Dendritic cell treated with granulocyte-macrophage colony-stimulating factor and Interleukin-4, amounts not matched to agents 40 ng/mL and 50 ng/mL, for 4 days (primary cell): ENCODE data around the gene FREM1.

ENCODE experiments used
- H3K27ac Mint-ChIP-seq: one replicate; pipeline ENCODE4 v1.8.0; 2022; ENCODE audit warnings: mild to moderate bottlenecking, mixed read lengths
- H3K27me3 Mint-ChIP-seq: one replicate; pipeline ENCODE4 v1.8.0; 2022; ENCODE audit warnings: mild to moderate bottlenecking, mixed read lengths
- H3K36me3 Mint-ChIP-seq: one replicate; pipeline ENCODE4 v1.8.0; 2022; ENCODE audit warnings: low read depth, mixed read lengths
- H3K4me1 Mint-ChIP-seq: one replicate; pipeline ENCODE4 v1.8.0; 2022; ENCODE audit warnings: low read depth, mixed read lengths
- H3K4me3 Mint-ChIP-seq: one replicate; pipeline ENCODE4 v1.8.0; 2022; ENCODE audit warnings: mild to moderate bottlenecking, moderate library complexity, mixed read lengths
- H3K9me3 Mint-ChIP-seq: one replicate; pipeline ENCODE4 v1.8.0; 2022; ENCODE audit warnings: mixed read lengths
- intact Hi-C: fragments of 100-400 bp; cut with micrococcal nuclease; formaldehyde crosslinking; loops from one replicate; pipeline ENCODE4 v1.15.0; 2022

FREM1 gene

GRCh38 chr9:14693251-14693861, 216.9 kb downstream of the FREM1 start, which contains the start of gene ZDHHC21:
Gene ZDHHC21, minus strand, starts transcription at chr9:14693432. Its CDS starts 19,092 bp downstream, at chr9:14674340.
- H3K4me3 Mint-ChIP-seq, result peak within 1 kb of the TSS; percentile 85
- intact Hi-C loops, result loop anchor here (10.0 kb wide), 1 partner anchor 861 kb away; the partner anchor contains the start of gene CCDC171

GRCh38 chr9:14692470-14693250, 217.6 kb downstream of the FREM1 start:
- Mint-ChIP-seq H3K36me3 (peaks cover 26% of the 10 kb centered on the region), H3K27me3 (peaks cover 43% of the 10 kb centered on the region), H3K9me3 (no peaks in the 10 kb centered on the region), H3K27ac (peak overlapping the region; percentile 71), H3K4me3 (peak overlapping the region; percentile 85), H3K4me1 (peaks cover 12% of the 10 kb centered on the region)
- intact Hi-C loops, result loop anchor here (10.0 kb wide), 1 partner anchor 862 kb away; the partner anchor contains the start of gene CCDC171

More at GRCh38 chr9:14693251-14693861, 216.9 kb downstream of the FREM1 start, which contains the start of gene ZDHHC21:
- H3K9me3 Mint-ChIP-seq, result no peaks in the 10 kb centered on the region
- peaks cover 12% of the 10 kb centered on the region for H3K4me1 Mint-ChIP-seq
- H3K36me3 Mint-ChIP-seq, result peaks cover 25% of the 10 kb centered on the region
- H3K27ac Mint-ChIP-seq, result peak within 1 kb of the TSS; percentile 71
- peaks cover 49% of the 10 kb centered on the region for H3K27me3 Mint-ChIP-seq

DNA sequence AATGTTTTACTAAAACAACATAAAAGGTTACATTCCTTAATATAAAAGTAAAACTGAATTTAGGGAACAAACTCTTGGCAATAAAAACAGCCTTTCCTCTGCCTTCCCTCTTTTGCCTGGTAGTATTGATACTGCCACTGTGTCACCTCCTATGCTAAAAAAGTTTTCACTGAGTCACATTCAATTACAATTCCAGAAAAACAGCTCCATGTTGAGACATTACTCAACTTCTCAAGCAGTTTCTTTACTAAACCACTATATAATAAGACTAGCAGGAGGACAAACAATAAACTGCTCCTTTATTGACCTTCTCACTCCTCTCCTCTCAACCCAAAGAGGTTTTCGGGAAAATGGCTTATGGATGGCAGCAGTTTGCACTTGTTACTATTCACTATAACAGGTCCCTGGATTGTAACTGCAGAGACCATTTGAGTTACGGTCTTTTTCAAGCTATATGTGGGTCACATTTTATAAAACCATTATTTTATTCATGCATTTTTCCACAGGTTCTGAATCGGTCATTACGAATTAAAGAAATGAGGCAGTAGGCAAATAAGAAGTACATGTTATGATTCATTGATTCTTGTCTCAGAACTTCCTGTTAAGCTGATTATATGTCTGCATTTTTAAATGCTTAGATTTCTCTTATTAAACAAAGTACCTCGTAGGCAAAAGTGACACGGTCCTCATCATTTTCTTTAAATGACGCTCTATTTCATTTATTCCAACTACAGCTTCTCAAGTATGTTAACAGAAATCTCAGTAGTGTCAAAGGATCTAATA, 219.1 kb downstream of the FREM1 start:
- Mint-ChIP-seq H3K9me3 (no peaks in the 10 kb centered on the region), H3K27ac (no peak overlapping the region), H3K4me3 (no peak overlapping the region), H3K4me1 (peaks cover 12% of the 10 kb centered on the region), H3K27me3 (peaks cover 31% of the 10 kb centered on the region), H3K36me3 (peaks cover 26% of the 10 kb centered on the region)
- intact Hi-C loops, result loop anchor here (10.0 kb wide), 1 partner anchor 864 kb away; the partner anchor contains the start of gene CCDC171

- Mint-ChIP-seq H3K4me3 (no peak overlapping the region), H3K36me3 (peaks cover 27% of the 10 kb centered on the region), H3K4me1 (no peaks in the 10 kb centered on the region), H3K9me3 (no peaks in the 10 kb centered on the region), H3K27me3 (no peaks in the 10 kb centered on the region), H3K27ac (no peak overlapping the region)
- intact Hi-C loops, result no loop called here
Observed at GRCh38 chr9:14687042-14687719, 223.0 kb downstream of the FREM1 start.

- intact Hi-C loops, result no loop called here
- H3K27ac Mint-ChIP-seq, result no peak overlapping the region
- H3K27me3 Mint-ChIP-seq, result no peaks in the 10 kb centered on the region
- H3K4me1 Mint-ChIP-seq, result no peaks in the 10 kb centered on the region
- no peaks in the 10 kb centered on the region for H3K9me3 Mint-ChIP-seq
- peaks cover 34% of the 10 kb centered on the region for H3K36me3 Mint-ChIP-seq
- no peak overlapping the region for H3K4me3 Mint-ChIP-seq
Observed at GRCh38 chr9:14686168-14686567, 224.1 kb downstream of the FREM1 start.
